Left cardiac atrium (tissue), 4 donors: ENCODE measurements around the gene CAPN11. TPM values are rescaled to one million over a fixed set of nuclear protein-coding genes. Genes with fewer than 3 reads are reported as not detected.
"Not testable (repeated sequence)": the region's sequence is repeated elsewhere in the genome, so short reads cannot be mapped to it uniquely, and the experiment has no call there.

Experiments
- ATAC-seq, 2 donors: fragments of 200-7000 bp; cut with Tn5 transposase; one replicate each; pipeline ENCODE4 v1.9.1; 2020; ENCODE audit warnings: mild to moderate bottlenecking in 2 of 2, moderate library complexity in 2 of 2
- DNase-seq: peaks from one replicate; pipeline ENCODE4 v3.0.0-alpha.2; 2020
- intact Hi-C, 2 donors: fragments of 100-400 bp; cut with DNase I; formaldehyde crosslinking; loops; one replicate each; pipeline versions ENCODE4 v1.14.1 to v1.15.1; 2022 to 2023
- total RNA-seq, 2 donors: library from RNA; stranded (reverse); fragmentation: NEBNext Ultra II Directional; extraction: Animal tissue kit (Norgen Biotek cat#: 25700); gene quantifications; one replicate each; pipeline ENCODE4 v1.2.1, GENCODE V29; 2021
- donor health status: DM: no; HTN: yes; CAD: no.
- donor health status: DM: no; HTN: yes; CAD: no; lungs with severe emphysema.
- donor health status: DM: yes; HTN: yes; CAD: no.
- donor health status: Dilated cardiomyopathy.

Gene CAPN11
- total RNA-seq, 2 donors from 2014 or later: 0.39 to 0.97 TPM

- ATAC-seq (no peak), DNase-seq (no peak)
- intact Hi-C loops: loop anchor here in 1 of 2 donors (10.0 kb wide), 1 partner anchor 159 kb away; no protein-coding TSS in a partner anchor
Measured at GRCh38 chr6:44176130-44176761, 17.6 kb downstream of the CAPN11 start.

GRCh38 chr6:44176762-44177509 lies 18.3 kb downstream of the CAPN11 start:
- DNase-seq (no peak), ATAC-seq (no peak)
- intact Hi-C loops: loop anchor here in 1 of 2 donors (10.0 kb wide), 1 partner anchor 158 kb away; no protein-coding TSS in a partner anchor

- DNase-seq (peak; percentile 91), ATAC-seq (peak; percentile 91 to 95)
- intact Hi-C loops: loop anchor here in 1 of 2 donors (10.0 kb wide), 1 partner anchor 157 kb away; no protein-coding TSS in a partner anchor
Measured at GRCh38 chr6:44177691-44178423, 19.2 kb downstream of the CAPN11 start.

- ATAC-seq: no peak
- intact Hi-C loops: loop anchor here in 1 of 2 donors (10.0 kb wide), 1 partner anchor 156 kb away; no protein-coding TSS in a partner anchor
Measured at GRCh38 chr6:44178424-44179071, 19.9 kb downstream of the CAPN11 start.

GRCh38 chr6:44179072-44179536 lies 20.5 kb downstream of the CAPN11 start:
- ATAC-seq (no peak), DNase-seq (no peak)
- intact Hi-C loops: loop anchor here in 1 of 2 donors (10.0 kb wide), 1 partner anchor 156 kb away; no protein-coding TSS in a partner anchor

More at GRCh38 chr6:44178424-44179071, 19.9 kb downstream of the CAPN11 start:
- DNase-seq: no peak

GRCh38 chr6:44179648-44180047 lies 21.0 kb downstream of the CAPN11 start:
- ATAC-seq: no peak
- intact Hi-C loops: loop anchor here in 1 of 2 donors (10.0 kb wide), 1 partner anchor 155 kb away; no protein-coding TSS in a partner anchor
- DNase-seq: no peak

GRCh38 chr6:44180406-44180805 lies 21.8 kb downstream of the CAPN11 start:
- ATAC-seq: no peak
- no peak for DNase-seq
- intact Hi-C loops: no loop called here

- intact Hi-C loops: no loop called here
- DNase-seq (no peak), ATAC-seq (no peak)
Measured at GRCh38 chr6:44180886-44181285, 22.3 kb downstream of the CAPN11 start.

- ATAC-seq, intact Hi-C loops, DNase-seq: not testable (repeated sequence)
Measured at GRCh38 chr6:44181784-44182183, 23.2 kb downstream of the CAPN11 start.

GRCh38 chr6:44182911-44183390 lies 24.3 kb downstream of the CAPN11 start:
- DNase-seq (no peak), ATAC-seq (no peak)
- intact Hi-C loops: no loop called here

GRCh38 chr6:44183783-44184182 lies 25.2 kb downstream of the CAPN11 start:
- ATAC-seq (no peak), DNase-seq (no peak)
- intact Hi-C loops: no loop called here

- DNase-seq, ATAC-seq, intact Hi-C loops: not testable (repeated sequence)
Measured at GRCh38 chr6:44185356-44185755, 26.7 kb downstream of the CAPN11 start.

- DNase-seq (no peak), ATAC-seq (no peak)
- intact Hi-C loops: no loop called here
Measured at GRCh38 chr6:44185953-44186634, 27.5 kb downstream of the CAPN11 start.

GRCh38 chr6:44186635-44187025 lies 28.0 kb downstream of the CAPN11 start:
- ATAC-seq (peak in 1 of 2 donors; percentile 59), DNase-seq (peak; percentile 53)
- intact Hi-C loops: no loop called here

- DNase-seq (no peak), ATAC-seq (no peak)
- intact Hi-C loops: no loop called here
Measured at GRCh38 chr6:44188819-44189218, 30.2 kb downstream of the CAPN11 start.

GRCh38 chr6:44189257-44189656 lies 30.6 kb downstream of the CAPN11 start:
- DNase-seq (no peak), ATAC-seq (no peak)
- intact Hi-C loops: no loop called here

GRCh38 chr6:44190715-44191114 lies 32.1 kb downstream of the CAPN11 start:
- intact Hi-C loops: no loop called here
- DNase-seq: no peak
- ATAC-seq: no peak

GRCh38 chr6:44192428-44193041 lies 33.9 kb downstream of the CAPN11 start:
- ATAC-seq: peak; percentile 27 to 75
- no peak for DNase-seq
- intact Hi-C loops: no loop called here
